BJ (cell line): ENCODE results near the gene NOTCH2NLA. TPM values are rescaled to one million over a fixed set of nuclear protein-coding genes. Genes with fewer than 3 reads are reported as not detected.
"Not testable (repeated sequence)": the region's sequence is repeated elsewhere in the genome, so short reads cannot be mapped to it uniquely, and the experiment has no call there.

Experiments used
- CTCF ChIA-PET: fragments of 350-600 bp; formaldehyde crosslinking; extraction: SDS; loops from one replicate; lab custom pipeline; 2021; ENCODE audit warnings: antibody characterized with exemption, inconsistent platforms; lab: Yijun Ruan, JAX
- POLR2A ChIA-PET: fragments of 300-600 bp; sonication (Branson Sonifier 250); formaldehyde crosslinking; extraction: SDS; loops from one replicate; lab custom pipeline; 2021; ENCODE audit warnings: antibody characterized with exemption; lab: Charles Lee
- DNase-seq: peaks from one replicate; pipeline ENCODE4 v3.0.0-alpha.2; 2011; ENCODE audit warnings: low read depth
- H3K27me3 ChIP-seq: 2 replicates; pipeline ENCODE4 v1.6.0; 2011; ENCODE audit warnings: low read length; ENCODE audit not compliant: control insufficient read depth, insufficient read depth
- H3K36me3 ChIP-seq: 2 replicates; pipeline ENCODE4 v1.5.1; 2011; ENCODE audit warnings: low read length; ENCODE audit not compliant: control insufficient read depth, insufficient read depth
- H3K4me3 ChIP-seq: 2 replicates; pipeline ENCODE4 v1.5.1; 2011; ENCODE audit warnings: low read depth, mild to moderate bottlenecking, control low read depth, low read length
- polyA minus RNA-seq: library from RNA; depleted of rRNA, polyadenylated mRNA; stranded (reverse); fragments of >200 nt; gene quantifications from 2 replicates; pipeline ENCODE4 v1.2.3, GENCODE V29; 2011; rRNA and poly(A)+ RNA removed
- polyA plus RNA-seq: library from polyadenylated mRNA; depleted of rRNA; stranded (reverse); fragments of >200 nt; gene quantifications from 2 replicates; pipeline ENCODE4 v1.2.3, GENCODE V29; 2011; rRNA removed

NOTCH2NLA gene
- polyA plus RNA-seq (21.0 and 25.9 TPM in 2 replicates), polyA minus RNA-seq (101 and 131 TPM in 2 replicates)

DNA sequence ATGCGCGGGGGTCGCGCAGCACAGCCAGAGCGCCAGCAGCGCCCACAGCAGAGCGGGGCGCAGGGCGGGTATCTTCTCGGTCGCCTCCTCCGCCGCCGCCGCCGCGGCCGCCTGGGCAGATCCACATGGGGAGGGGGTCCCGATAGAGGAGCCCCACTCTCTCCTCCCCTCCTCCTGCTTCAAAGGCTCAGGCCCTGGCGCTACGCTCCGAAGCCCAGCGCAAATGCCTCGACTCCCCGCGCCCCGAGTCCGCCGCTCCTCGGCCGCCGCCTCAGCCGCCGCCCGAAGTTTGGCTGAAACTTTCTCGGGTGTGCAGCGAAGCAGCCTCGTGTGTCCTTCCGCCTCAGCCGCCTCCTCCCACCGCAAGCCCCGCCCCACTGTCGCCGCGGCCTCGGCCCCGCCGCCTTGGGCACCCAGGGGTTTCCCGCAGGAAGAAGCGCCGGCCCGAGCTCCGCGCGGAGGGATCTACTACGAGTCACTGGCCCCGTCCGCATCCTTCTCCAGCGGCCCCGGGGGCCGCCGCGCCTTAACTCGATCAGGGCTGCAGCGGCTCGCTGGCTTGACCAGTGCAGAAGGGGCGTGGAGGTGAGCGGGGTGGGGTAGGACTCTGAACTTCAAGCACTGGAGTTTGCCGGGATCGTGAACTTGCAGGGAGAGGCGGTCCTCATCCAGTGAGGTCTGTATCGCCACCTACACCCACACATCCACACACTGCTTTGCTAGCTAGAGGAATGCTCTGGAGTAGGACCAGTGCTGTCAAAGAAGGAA is at the start of gene NOTCH2NLA:
Gene NOTCH2NLA, minus strand, starts transcription at position 312 of the 768 bp plus-strand sequence. CDS start 39,684 bp downstream, outside the sequence.
- H3K27me3 ChIP-seq, POLR2A ChIA-PET, H3K36me3 ChIP-seq, CTCF ChIA-PET, DNase-seq: not testable (repeated sequence)
- H3K4me3 ChIP-seq, result peak within 1 kb of the TSS; percentile 49

DNA sequence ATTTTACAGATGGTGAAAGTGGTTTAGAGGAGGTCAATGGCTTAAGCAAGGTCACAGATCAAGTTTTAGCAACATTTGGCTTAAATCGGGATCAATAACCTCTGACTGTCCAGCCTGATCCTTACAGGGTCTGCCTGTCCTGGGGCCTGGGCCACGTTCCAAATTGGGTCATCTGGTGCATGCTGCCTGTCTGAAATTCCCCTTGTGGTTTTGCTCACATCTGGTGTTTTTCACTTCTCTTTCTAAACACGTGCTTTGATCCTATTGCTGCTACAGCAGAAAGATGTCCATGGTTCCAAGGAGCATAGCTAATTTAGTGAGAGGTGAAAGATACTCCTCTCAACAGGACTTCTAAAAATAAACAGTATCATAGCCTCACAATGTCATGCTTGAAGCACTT is 49.5 kb upstream of the NOTCH2NLA start:
- H3K4me3 ChIP-seq, DNase-seq, H3K36me3 ChIP-seq, H3K27me3 ChIP-seq, POLR2A ChIA-PET, CTCF ChIA-PET: not testable (repeated sequence)

DNA sequence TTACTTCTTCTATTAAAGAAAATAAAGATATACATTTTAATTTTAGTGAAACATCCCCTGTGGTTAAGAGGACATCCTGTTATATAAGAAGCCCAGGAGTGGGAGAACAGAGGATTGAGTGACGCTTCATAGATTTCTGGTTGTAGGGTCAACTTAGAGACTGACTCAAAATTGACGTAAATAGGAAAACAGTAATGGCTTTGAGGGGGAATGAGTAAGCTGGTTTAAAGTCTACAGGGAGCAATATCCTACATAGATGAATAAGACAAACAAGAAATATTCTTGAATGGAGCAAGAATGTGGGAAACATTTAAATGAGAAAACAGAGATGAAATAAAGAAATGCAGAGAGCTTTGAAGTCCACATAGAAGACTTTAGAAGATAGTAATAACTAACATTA is 48.3 kb upstream of the NOTCH2NLA start:
- H3K36me3 ChIP-seq, POLR2A ChIA-PET, CTCF ChIA-PET, H3K27me3 ChIP-seq, H3K4me3 ChIP-seq, DNase-seq: not testable (repeated sequence)

DNA sequence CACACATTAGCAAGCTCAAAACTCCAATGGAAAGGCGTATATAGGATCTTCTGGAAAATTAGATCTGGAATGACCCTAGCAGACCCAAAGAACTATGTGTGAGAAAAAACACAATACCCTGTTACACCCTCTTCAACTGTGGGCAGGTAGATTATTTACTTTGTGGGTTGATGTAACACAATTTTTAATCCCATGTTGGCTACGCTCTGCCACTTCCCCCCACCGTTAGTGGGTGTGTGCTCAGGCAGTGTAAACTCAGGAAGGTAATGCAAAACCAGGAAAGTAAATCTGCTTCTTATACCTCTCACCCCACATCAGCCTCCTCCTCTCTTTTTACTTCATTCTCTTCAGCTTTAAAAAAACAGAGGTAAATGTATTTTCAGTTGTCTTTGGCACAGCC is 45.3 kb upstream of the NOTCH2NLA start:
- H3K4me3 ChIP-seq, H3K27me3 ChIP-seq, POLR2A ChIA-PET, H3K36me3 ChIP-seq, DNase-seq, CTCF ChIA-PET: not testable (repeated sequence)

DNA sequence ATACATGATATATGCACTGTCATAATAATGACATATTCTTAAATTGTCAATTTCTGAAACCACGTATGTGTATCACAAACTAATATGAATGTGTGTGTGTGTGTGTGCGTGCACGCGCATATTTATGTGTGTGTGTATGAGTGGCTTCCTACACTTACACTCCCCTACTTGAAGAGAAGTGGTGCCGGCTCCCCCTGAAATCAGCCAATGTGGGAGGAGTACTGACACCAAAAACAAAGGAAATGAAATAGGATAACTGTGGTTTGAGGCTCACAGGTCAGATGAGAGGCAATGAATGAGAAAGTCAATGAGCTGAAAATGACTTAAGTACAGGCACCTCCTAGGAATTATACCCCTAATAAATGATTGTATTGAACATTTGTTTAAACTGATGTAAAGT is 44.4 kb upstream of the NOTCH2NLA start:
- POLR2A ChIA-PET, H3K27me3 ChIP-seq, DNase-seq, CTCF ChIA-PET, H3K4me3 ChIP-seq, H3K36me3 ChIP-seq: not testable (repeated sequence)

DNA sequence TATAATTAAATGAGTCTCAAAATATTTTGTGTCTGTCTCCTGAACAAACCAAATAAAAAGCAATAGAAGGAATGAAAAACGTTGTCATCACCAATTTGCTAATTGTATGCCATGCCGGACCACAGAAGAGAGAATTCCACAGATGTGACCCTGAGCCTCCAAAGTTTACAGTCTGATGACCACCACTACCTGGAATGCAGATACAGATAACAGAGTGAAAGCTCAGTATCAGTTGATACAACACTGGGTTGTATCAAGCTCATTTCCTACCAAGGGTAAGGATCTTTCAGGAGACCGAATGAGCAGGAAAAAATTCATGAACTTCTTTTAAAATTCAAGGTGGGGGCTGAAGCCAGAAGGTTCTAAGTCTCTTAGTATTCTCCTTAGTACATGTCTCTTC is 43.9 kb upstream of the NOTCH2NLA start:
- DNase-seq, H3K36me3 ChIP-seq, CTCF ChIA-PET, H3K27me3 ChIP-seq, H3K4me3 ChIP-seq, POLR2A ChIA-PET: not testable (repeated sequence)

DNA sequence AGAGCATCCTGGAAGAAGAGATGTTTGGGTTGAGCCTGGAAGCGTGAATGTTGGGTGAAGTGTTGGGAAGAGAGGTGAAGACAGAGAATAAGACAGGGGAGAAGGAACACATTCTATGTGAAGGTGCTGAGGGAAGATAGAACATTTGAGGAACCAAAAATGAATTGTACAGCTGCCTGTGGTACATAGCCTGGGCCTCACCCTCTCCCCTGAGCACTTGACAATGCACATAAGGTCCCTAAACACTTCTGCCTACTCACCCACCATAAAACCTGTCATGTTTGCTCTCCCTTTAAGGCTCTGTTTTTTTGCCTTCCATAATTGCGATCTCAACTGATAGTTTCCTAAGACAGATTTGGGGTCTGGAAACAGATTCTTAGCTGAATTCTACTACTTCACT is 43.2 kb upstream of the NOTCH2NLA start:
- H3K4me3 ChIP-seq, H3K27me3 ChIP-seq, H3K36me3 ChIP-seq, CTCF ChIA-PET, POLR2A ChIA-PET, DNase-seq: not testable (repeated sequence)

DNA sequence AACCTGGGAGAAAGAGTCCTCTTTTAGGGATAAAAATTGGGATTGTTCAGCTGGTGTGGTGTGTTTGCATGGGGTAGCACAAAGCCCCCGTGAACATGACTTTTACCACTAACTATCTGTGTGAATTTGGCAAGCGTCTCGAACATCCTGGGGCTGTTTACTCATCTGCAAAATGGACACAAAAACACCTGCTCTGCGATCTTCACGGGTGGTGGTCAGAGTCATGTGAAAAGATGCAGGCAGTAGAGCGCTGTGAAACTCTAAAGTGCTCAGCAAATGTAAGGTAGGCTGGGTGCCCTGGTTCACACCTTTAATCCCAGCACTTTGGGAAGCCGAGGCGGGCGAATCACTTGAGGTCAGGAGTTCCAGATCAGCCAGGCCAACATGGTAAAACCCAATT is 41.3 kb upstream of the NOTCH2NLA start:
- H3K36me3 ChIP-seq, DNase-seq, H3K27me3 ChIP-seq, H3K4me3 ChIP-seq, POLR2A ChIA-PET, CTCF ChIA-PET: not testable (repeated sequence)

DNA sequence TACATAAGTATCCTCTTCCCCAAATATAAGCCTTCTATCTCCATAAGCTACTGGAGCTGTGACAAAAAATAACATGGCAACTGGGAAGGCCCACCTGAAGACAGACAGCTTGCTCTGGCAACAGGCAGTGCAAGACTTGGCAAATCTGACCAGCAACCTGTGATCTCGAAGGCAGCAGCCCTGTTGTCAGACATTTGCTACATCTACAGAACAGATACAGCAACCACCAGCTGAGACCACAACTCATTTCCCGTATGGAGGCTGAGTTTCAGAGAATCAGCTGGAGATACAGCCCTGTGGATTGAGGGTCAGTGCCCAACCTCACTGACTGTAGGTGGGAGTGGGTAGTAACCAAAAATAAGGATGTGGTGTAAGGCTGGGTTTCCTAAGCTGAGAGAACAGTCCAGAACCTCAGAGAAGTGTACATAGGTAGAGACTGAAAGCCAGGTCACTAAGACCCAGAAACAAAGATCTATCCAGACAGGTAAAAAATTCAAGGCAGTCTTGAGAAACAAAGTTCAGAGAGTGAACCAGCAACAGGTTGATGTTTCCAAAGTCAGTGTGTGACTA is 37.4 kb upstream of the NOTCH2NLA start:
- POLR2A ChIA-PET, CTCF ChIA-PET, H3K36me3 ChIP-seq, H3K27me3 ChIP-seq, H3K4me3 ChIP-seq, DNase-seq: not testable (repeated sequence)

DNA sequence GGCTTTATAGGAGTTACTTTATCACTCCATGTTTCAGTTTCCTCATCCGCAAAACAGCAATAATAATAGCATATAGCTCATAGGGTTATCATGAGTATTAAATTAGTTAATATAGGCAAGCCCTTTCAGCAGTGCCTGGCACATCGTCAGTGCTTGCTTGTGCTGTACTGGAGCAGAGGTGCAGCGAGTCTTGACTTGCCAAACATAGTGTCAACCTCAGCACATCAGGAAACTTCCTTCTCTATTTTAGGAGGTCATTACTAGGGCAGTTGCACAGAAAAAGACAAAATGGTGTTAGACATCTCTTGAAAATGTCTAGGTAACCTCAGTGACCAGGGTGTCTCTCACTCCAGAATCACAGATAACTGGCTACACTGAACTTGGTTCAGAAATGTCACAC is 35.9 kb upstream of the NOTCH2NLA start:
- H3K4me3 ChIP-seq, H3K36me3 ChIP-seq, DNase-seq, POLR2A ChIA-PET, H3K27me3 ChIP-seq, CTCF ChIA-PET: not testable (repeated sequence)

DNA sequence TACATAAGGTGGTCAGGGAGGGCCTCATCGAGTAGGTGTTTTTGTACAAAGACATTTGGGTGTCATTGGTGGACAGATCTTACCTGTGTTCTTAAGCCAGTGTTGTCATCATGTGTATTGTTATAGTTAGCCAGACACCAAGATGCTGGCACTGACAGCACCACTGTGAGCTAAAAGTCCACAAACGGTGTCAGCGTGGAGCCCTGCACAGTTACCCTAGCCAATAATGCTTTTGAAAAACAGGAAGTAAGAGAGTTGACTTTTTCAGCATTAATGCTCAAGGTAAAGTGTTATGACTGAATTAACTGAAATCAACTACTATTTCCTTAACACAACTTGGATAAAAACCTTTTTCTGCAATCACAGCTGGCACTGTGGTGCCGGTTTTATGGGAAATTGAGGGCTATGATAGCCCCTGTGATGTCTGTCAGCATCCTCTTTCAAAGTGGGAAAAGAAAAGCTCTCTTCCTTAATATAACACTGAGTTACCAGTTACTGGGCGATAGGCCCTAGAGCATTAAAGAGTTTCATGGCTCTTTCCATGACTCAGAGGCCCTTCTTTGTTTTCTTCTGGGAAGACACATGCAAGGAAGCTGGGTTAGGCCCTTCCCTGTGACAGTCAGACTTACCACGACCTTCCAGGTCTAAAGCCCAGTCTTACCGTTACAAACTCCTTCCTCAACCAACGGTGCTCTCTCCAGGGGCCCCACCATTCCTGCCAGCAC is 31.3 kb upstream of the NOTCH2NLA start:
- POLR2A ChIA-PET, CTCF ChIA-PET, H3K36me3 ChIP-seq: not testable (repeated sequence)

DNA sequence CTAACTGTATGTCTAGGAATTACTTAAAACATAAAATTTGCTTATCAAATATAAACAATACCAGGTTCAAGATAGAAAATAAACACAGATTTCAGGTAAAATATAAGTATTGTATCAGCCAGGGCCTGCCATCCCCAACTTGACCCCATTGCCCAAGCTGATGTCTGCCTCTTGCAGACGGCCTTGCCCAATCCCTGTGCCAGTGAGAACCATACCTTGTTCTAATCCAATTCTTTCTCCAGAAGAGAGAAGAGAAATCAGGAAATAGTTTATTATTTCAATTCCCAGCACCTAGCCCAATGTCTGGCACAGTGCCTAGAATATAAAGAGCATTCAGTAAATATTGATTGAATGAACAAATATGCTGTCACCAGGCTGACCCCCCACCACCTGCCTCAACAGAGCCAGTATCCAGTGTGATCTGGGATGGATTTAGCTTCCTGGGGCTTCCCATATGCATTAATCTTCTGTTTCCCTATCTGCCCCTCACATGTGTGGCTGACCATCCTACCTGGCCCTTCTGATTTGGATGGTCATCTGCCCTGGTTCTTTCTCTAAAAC is 29.3 kb upstream of the NOTCH2NLA start:
- CTCF ChIA-PET, POLR2A ChIA-PET, H3K36me3 ChIP-seq, DNase-seq, H3K4me3 ChIP-seq, H3K27me3 ChIP-seq: not testable (repeated sequence)

More for the DNA sequence above, 31.3 kb upstream of the NOTCH2NLA start:
- not testable (repeated sequence) for H3K4me3 ChIP-seq, DNase-seq, H3K27me3 ChIP-seq
